ENCODE results near the gene CYREN. TPM values are rescaled to one million over a fixed set of nuclear protein-coding genes. Genes with fewer than 3 reads are reported as not detected.
"Not testable (repeated sequence)": the region's sequence is repeated elsewhere in the genome, so short reads cannot be mapped to it uniquely, and the experiment has no call there.

The CYREN gene
- total RNA-seq, 1 experiment from 2014 or later: 33.1 TPM

GRCh38 chr7:135143885-135144668 lies 26.4 kb downstream of the CYREN start:
- H3K9me3 ChIP-seq (ENCODE audit: low read length): no peaks in the 10 kb centered on the region
- no peaks in the 10 kb centered on the region for H3K9me2 ChIP-seq (replicated peaks; ENCODE audit: insufficient read depth, low read length)
- no peak for DNase-seq
- H3K36me3 ChIP-seq (ENCODE audit: insufficient read depth, low read length): no peaks in the 10 kb centered on the region
- H3K4me2 ChIP-seq (ENCODE audit: low read depth, low read length, poor library complexity, severe bottlenecking): no peak overlapping the region
- no peaks in the 10 kb centered on the region for H3K27me3 ChIP-seq (ENCODE audit: low read length)
- H3K4me1 ChIP-seq (ENCODE audit: low read length): peaks cover 21% of the 10 kb centered on the region
- H2AFZ ChIP-seq (ENCODE audit: low read length): no peak overlapping the region
- H3K79me2 ChIP-seq (ENCODE audit: low read length): no peaks in the 10 kb centered on the region
- no peak overlapping the region for H3K9ac ChIP-seq (ENCODE audit: low read length)
- H3K27ac ChIP-seq (ENCODE audit: low read length): no peak overlapping the region
- no peaks in the 10 kb centered on the region for H4K20me1 ChIP-seq (ENCODE audit: insufficient read depth, low read depth, low read length)
- no peak overlapping the region for H3K4me3 ChIP-seq (ENCODE audit: low read length)

GRCh38 chr7:135129579-135129978 lies 40.9 kb downstream of the CYREN start:
- Histone ChIP-seq H4K20me1 (ENCODE audit: insufficient read depth, low read depth, low read length) (no peaks in the 10 kb centered on the region), H3K9me2 (replicated peaks; ENCODE audit: insufficient read depth, low read length) (no peaks in the 10 kb centered on the region), H3K9me3 (ENCODE audit: low read length) (peaks cover 4% of the 10 kb centered on the region; the same call in 1 of the 2 replicates), H3K27ac (ENCODE audit: low read length) (no peak overlapping the region), H3K4me1 (ENCODE audit: low read length) (no peaks in the 10 kb centered on the region), H3K27me3 (ENCODE audit: low read length) (no peaks in the 10 kb centered on the region), H2AFZ (ENCODE audit: low read length) (no peak overlapping the region), H3K36me3 (ENCODE audit: insufficient read depth, low read length) (no peaks in the 10 kb centered on the region), H3K4me2 (ENCODE audit: low read depth, low read length, poor library complexity, severe bottlenecking) (no peak overlapping the region), H3K4me3 (ENCODE audit: low read length) (no peak overlapping the region), H3K9ac (ENCODE audit: low read length) (no peak overlapping the region), H3K79me2 (ENCODE audit: low read length) (no peaks in the 10 kb centered on the region)
- DNase-seq: no peak

- DNase-seq: no peak
These were observed 41.6 kb downstream of the CYREN start for GRCh38 chr7:135128931-135129330.

GRCh38 chr7:135124631-135125030 lies 45.9 kb downstream of the CYREN start:
- H3K9ac ChIP-seq (ENCODE audit: low read length); H2AFZ ChIP-seq (ENCODE audit: low read length); H3K9me3 ChIP-seq (ENCODE audit: low read length); H3K9me2 ChIP-seq (replicated peaks; ENCODE audit: insufficient read depth, low read length); H3K4me3 ChIP-seq (ENCODE audit: low read length); H3K79me2 ChIP-seq (ENCODE audit: low read length); H3K36me3 ChIP-seq (ENCODE audit: insufficient read depth, low read length); H4K20me1 ChIP-seq (ENCODE audit: insufficient read depth, low read depth, low read length); H3K4me1 ChIP-seq (ENCODE audit: low read length); H3K27me3 ChIP-seq (ENCODE audit: low read length); H3K27ac ChIP-seq (ENCODE audit: low read length); DNase-seq; H3K4me2 ChIP-seq (ENCODE audit: low read depth, low read length, poor library complexity, severe bottlenecking): not testable (repeated sequence)

More at GRCh38 chr7:135128931-135129330, 41.6 kb downstream of the CYREN start:
- H3K9me3 ChIP-seq (ENCODE audit: low read length): peaks cover 4% of the 10 kb centered on the region; the same call in 1 of the 2 replicates
- no peak overlapping the region for H3K27ac ChIP-seq (ENCODE audit: low read length)
- H3K79me2 ChIP-seq (ENCODE audit: low read length): no peaks in the 10 kb centered on the region
- H3K27me3 ChIP-seq (ENCODE audit: low read length): no peaks in the 10 kb centered on the region
- H2AFZ ChIP-seq (ENCODE audit: low read length): no peak overlapping the region
- H3K36me3 ChIP-seq (ENCODE audit: insufficient read depth, low read length): no peaks in the 10 kb centered on the region
- H3K4me3 ChIP-seq (ENCODE audit: low read length): no peak overlapping the region
- H3K4me2 ChIP-seq (ENCODE audit: low read depth, low read length, poor library complexity, severe bottlenecking): no peak overlapping the region
- no peaks in the 10 kb centered on the region for H3K9me2 ChIP-seq (replicated peaks; ENCODE audit: insufficient read depth, low read length)
- no peaks in the 10 kb centered on the region for H4K20me1 ChIP-seq (ENCODE audit: insufficient read depth, low read depth, low read length)
- H3K4me1 ChIP-seq (ENCODE audit: low read length): no peaks in the 10 kb centered on the region
- H3K9ac ChIP-seq (ENCODE audit: low read length): no peak overlapping the region

GRCh38 chr7:135121868-135122267 lies 48.6 kb downstream of the CYREN start:
- Histone ChIP-seq H3K27me3 (ENCODE audit: low read length) (no peaks in the 10 kb centered on the region), H3K9me2 (replicated peaks; ENCODE audit: insufficient read depth, low read length) (no peaks in the 10 kb centered on the region), H3K9ac (ENCODE audit: low read length) (no peak overlapping the region), H3K36me3 (ENCODE audit: insufficient read depth, low read length) (no peaks in the 10 kb centered on the region), H4K20me1 (ENCODE audit: insufficient read depth, low read depth, low read length) (no peaks in the 10 kb centered on the region), H3K9me3 (ENCODE audit: low read length) (no peaks in the 10 kb centered on the region), H3K4me2 (ENCODE audit: low read depth, low read length, poor library complexity, severe bottlenecking) (no peak overlapping the region), H3K79me2 (ENCODE audit: low read length) (no peaks in the 10 kb centered on the region), H2AFZ (ENCODE audit: low read length) (no peak overlapping the region), H3K4me3 (ENCODE audit: low read length) (no peak overlapping the region), H3K4me1 (ENCODE audit: low read length) (no peaks in the 10 kb centered on the region), H3K27ac (ENCODE audit: low read length) (no peak overlapping the region)
- DNase-seq: no peak

- Histone ChIP-seq H3K79me2 (ENCODE audit: low read length) (no peaks in the 10 kb centered on the region), H3K27me3 (ENCODE audit: low read length) (no peaks in the 10 kb centered on the region), H3K9me3 (ENCODE audit: low read length) (no peaks in the 10 kb centered on the region), H3K4me2 (ENCODE audit: low read depth, low read length, poor library complexity, severe bottlenecking) (no peak overlapping the region), H3K4me3 (ENCODE audit: low read length) (no peak overlapping the region), H3K9me2 (replicated peaks; ENCODE audit: insufficient read depth, low read length) (no peaks in the 10 kb centered on the region), H2AFZ (ENCODE audit: low read length) (no peak overlapping the region), H3K4me1 (ENCODE audit: low read length) (no peaks in the 10 kb centered on the region), H3K9ac (ENCODE audit: low read length) (no peak overlapping the region), H4K20me1 (ENCODE audit: insufficient read depth, low read depth, low read length) (no peaks in the 10 kb centered on the region), H3K27ac (ENCODE audit: low read length) (no peak overlapping the region), H3K36me3 (ENCODE audit: insufficient read depth, low read length) (no peaks in the 10 kb centered on the region)
- DNase-seq: no peak
These were observed 53.4 kb downstream of the CYREN start for GRCh38 chr7:135117096-135117495.

Small RNA genes within 50 kb of the gene (small RNA-seq; reads per million reads assigned to genes)
- gene MIR6509: not detected

Other genes starting within 250 kb of the CYREN start
- 0.97 and 3.5 TPM in 2 replicates for gene AGBL3, start 184.2 kb downstream of the CYREN start, total RNA-seq (2014; rRNA removed; shearing (Covaris generic); ENCODE audit: low replicate concordance)
- gene TMEM140, start 22.6 kb downstream of the CYREN start, total RNA-seq (2014; rRNA removed; shearing (Covaris generic); ENCODE audit: low replicate concordance): 0.86 and 2.8 TPM in 2 replicates
- gene WDR91, start 40.8 kb upstream of the CYREN start, total RNA-seq (2014; rRNA removed; shearing (Covaris generic); ENCODE audit: low replicate concordance): 7.8 and 11.5 TPM in 2 replicates
- not detected in 2 replicates for gene STRA8, start 63.1 kb upstream of the CYREN start, total RNA-seq (2014; rRNA removed; shearing (Covaris generic); ENCODE audit: low replicate concordance)